Activated CD8-positive, alpha-beta T cell treated with anti-CD3 and anti-CD28 coated beads for 36 hours (primary cell): Measurements from ENCODE around the gene GH1. TPM values are rescaled to one million over a fixed set of nuclear protein-coding genes. Genes with fewer than 3 reads are reported as not detected.

Experiments
- ATAC-seq: fragments of 200-7000 bp; cut with Tn5 transposase; one replicate; pipeline ENCODE4 v1.10.0; 2021; ENCODE audit warnings: mild to moderate bottlenecking, moderate library complexity
- CTCF ChIA-PET: fragments of 350-600 bp; sonication (Branson Sonifier 250); formaldehyde crosslinking; loops from one replicate; lab custom pipeline; 2021; ENCODE audit warnings: antibody characterized with exemption; lab: Charles Lee
- POLR2A ChIA-PET: fragments of 350-600 bp; sonication (Branson Sonifier 250); formaldehyde crosslinking; loops from one replicate; lab custom pipeline; 2021; ENCODE audit warnings: antibody characterized with exemption; lab: Charles Lee
- DNase-seq: peaks from one replicate; pipeline ENCODE4 v3.0.0-alpha.2; 2020
- H3K27ac Mint-ChIP-seq: one replicate; pipeline ENCODE4 v1.8.0; 2021; ENCODE audit warnings: mild to moderate bottlenecking, mixed read lengths
- H3K27me3 Mint-ChIP-seq: one replicate; pipeline ENCODE4 v1.8.0; 2021; ENCODE audit warnings: mixed read lengths
- H3K36me3 Mint-ChIP-seq: one replicate; pipeline ENCODE4 v1.8.0; 2021; ENCODE audit warnings: low read depth, mixed read lengths
- H3K4me1 Mint-ChIP-seq: one replicate; pipeline ENCODE4 v1.8.0; 2021; ENCODE audit warnings: low read depth, mixed read lengths
- H3K4me3 Mint-ChIP-seq: one replicate; pipeline ENCODE4 v1.8.0; 2021; ENCODE audit warnings: mild to moderate bottlenecking, moderate library complexity, mixed read lengths
- H3K9me3 Mint-ChIP-seq: one replicate; pipeline ENCODE4 v1.8.0; 2021; ENCODE audit warnings: mixed read lengths
- CTCF ChIP-seq: fragments of 200-600 bp; IDR thresholded peaks from one replicate; pipeline ENCODE4 v1.8.0; 2022; ENCODE audit warnings: antibody characterized with exemption, mild to moderate bottlenecking
- intact Hi-C: fragments of 100-400 bp; cut with micrococcal nuclease; formaldehyde crosslinking; loops from one replicate; pipeline ENCODE4 v1.10.0; 2022
- total RNA-seq, 2 experiments: library from RNA; stranded (reverse); gene quantifications; one replicate each; pipeline ENCODE4 v1.2.3, GENCODE V29; 2021

GH1 gene
- total RNA-seq, 2 experiments from 2014 or later = not detected

- CTCF ChIA-PET = interaction anchor here (0.6 to 2.2 kb wide), 4 partner anchors 8 to 52 kb away, joined by 3 to 9 read pairs (median 5); no protein-coding TSS in a partner anchor
- intact Hi-C loops = no loop called here
- ATAC-seq = no peak
- no peak for TF ChIP-seq CTCF
- POLR2A ChIA-PET = no interaction called here
- no peak overlapping the region for H3K27ac Mint-ChIP-seq
- no peaks in the 10 kb centered on the region for H3K9me3 Mint-ChIP-seq
- no peak overlapping the region for H3K4me3 Mint-ChIP-seq
- H3K36me3 Mint-ChIP-seq = no peaks in the 10 kb centered on the region
- no peaks in the 10 kb centered on the region for H3K27me3 Mint-ChIP-seq
- no peak for DNase-seq
- peaks cover 1% of the 10 kb centered on the region for H3K4me1 Mint-ChIP-seq
These were observed 19.3 kb upstream of the GH1 start for GRCh38 chr17:63937920-63938319.

DNA sequence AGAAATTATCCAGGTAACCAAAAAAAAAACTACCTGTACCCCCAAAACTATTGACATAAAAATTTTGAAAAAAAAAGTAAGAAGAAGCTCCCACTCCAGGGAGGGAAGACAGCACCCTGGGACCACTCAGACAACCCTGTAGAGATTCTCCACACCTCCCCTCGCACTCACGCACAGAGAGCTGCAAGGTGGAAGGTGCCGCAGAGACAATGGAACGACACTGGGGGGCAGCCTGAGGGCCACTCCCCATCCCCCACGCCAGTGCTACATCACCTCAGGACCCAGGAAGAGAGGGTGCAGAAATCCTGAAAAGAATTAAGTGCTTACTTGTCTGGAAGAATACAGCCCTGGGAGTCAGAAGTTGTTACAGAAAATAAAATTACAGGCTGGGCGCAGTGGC lies 18.7 kb upstream of the GH1 start:
- ATAC-seq (no peak), DNase-seq (no peak)
- Mint-ChIP-seq H3K27me3 (no peaks in the 10 kb centered on the region), H3K36me3 (no peaks in the 10 kb centered on the region), H3K9me3 (no peaks in the 10 kb centered on the region), H3K4me3 (no peak overlapping the region), H3K27ac (no peak overlapping the region), H3K4me1 (peaks cover 6% of the 10 kb centered on the region)
- CTCF ChIA-PET = interaction anchor here (1.5 to 2.2 kb wide), 2 partner anchors 9 to 18 kb away, joined by 5 to 9 read pairs; no protein-coding TSS in a partner anchor
- POLR2A ChIA-PET = no interaction called here
- intact Hi-C loops = no loop called here
- no peak for TF ChIP-seq CTCF

- Mint-ChIP-seq H3K27me3 (no peaks in the 10 kb centered on the region), H3K4me3 (no peak overlapping the region), H3K36me3 (no peaks in the 10 kb centered on the region), H3K27ac (no peak overlapping the region), H3K9me3 (no peaks in the 10 kb centered on the region), H3K4me1 (peaks cover 15% of the 10 kb centered on the region)
- no peak for TF ChIP-seq CTCF
- intact Hi-C loops = no loop called here
- no peak for DNase-seq
- POLR2A ChIA-PET = no interaction called here
- CTCF ChIA-PET = interaction anchor here (1.1 to 4.5 kb wide), 9 partner anchors 12 to 92 kb away, joined by 3 to 28 read pairs (median 4); partner anchors contain the start of gene GH1
- ATAC-seq = no peak
These were observed 15.8 kb upstream of the GH1 start for GRCh38 chr17:63934183-63935112.

DNA sequence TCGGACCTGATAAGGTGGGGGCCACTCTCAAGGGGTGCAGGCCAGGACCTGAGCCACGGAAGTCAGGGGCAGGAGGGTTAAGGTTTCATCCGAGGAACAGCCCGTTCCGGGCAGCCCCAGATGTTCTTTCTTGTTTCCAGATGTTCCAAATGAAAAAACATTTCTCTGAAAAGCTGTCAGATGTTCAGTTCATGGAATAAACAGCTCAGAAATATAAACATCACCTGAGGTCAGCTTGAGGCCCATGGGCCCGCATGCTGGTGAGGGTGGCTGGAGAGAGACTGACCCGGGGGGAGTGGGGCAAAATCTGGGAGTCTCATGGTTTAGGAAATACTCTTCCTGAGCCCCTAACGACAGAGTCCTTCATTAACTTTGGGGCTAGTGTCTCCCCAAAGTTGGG lies 15.0 kb upstream of the GH1 start:
- intact Hi-C loops = no loop called here
- no peak for TF ChIP-seq CTCF
- ChIA-PET POLR2A (interaction anchor here (0.8 kb wide), 1 partner anchor 75 kb away, joined by 4 read pairs; no protein-coding TSS in a partner anchor), CTCF (interaction anchor here (0.5 to 4.5 kb wide), 9 partner anchors 13 to 200 kb away, joined by 3 to 28 read pairs (median 9); partner anchors contain the start of gene GH1)
- no peak overlapping the region for H3K27ac Mint-ChIP-seq
- H3K36me3 Mint-ChIP-seq = peaks cover 2% of the 10 kb centered on the region
- no peaks in the 10 kb centered on the region for H3K27me3 Mint-ChIP-seq
- no peaks in the 10 kb centered on the region for H3K9me3 Mint-ChIP-seq
- peaks cover 15% of the 10 kb centered on the region for H3K4me1 Mint-ChIP-seq
- no peak for DNase-seq
- H3K4me3 Mint-ChIP-seq = no peak overlapping the region
- no peak for ATAC-seq
